ENCODE measurements around the gene MSX2. TPM values are rescaled to one million over a fixed set of nuclear protein-coding genes. Genes with fewer than 3 reads are reported as not detected.
A peak's percentile ranks its signal among the peaks of the same experiment; 100 is the strongest.

MSX2 gene
- total and polyA plus RNA-seq, 2 of the 8 experiments (the other 6 are each of a cell fraction or from before 2014, with no cell fraction given) = 0.24 to 0.47 TPM

- Histone ChIP-seq H3K56ac (replicated peaks; ENCODE audit: insufficient read length, low read depth, low read length) (no peak overlapping the region), H3K18ac (ENCODE audit: extremely low read depth, low read length) (no peak overlapping the region), H3K79me1 (ENCODE audit: low read depth, low read length) (no peaks in the 10 kb centered on the region), H3K79me2 (ENCODE audit: control insufficient read depth in 1 of 2, insufficient read depth in 2 of 2, low read length in 2 of 2) (no peaks in the 10 kb centered on the region), H2BK120ac (replicated peaks; ENCODE audit: low read depth, low read length) (no peak overlapping the region), H3K9me3 (ENCODE audit: insufficient read depth in 2 of 2, low read depth in 1 of 2, low read length in 1 of 2) (no peaks in the 10 kb centered on the region), H3K4me1 (replicated peaks in 1 of 4; ENCODE audit: control insufficient read depth in 3 of 4, insufficient read depth in 4 of 4, low read length in 3 of 4) (peaks cover 9 to 26% (median 16%) of the 10 kb centered on the region in 4 experiments), H2AK5ac (ENCODE audit: low read depth, low read length) (no peak overlapping the region), H3K14ac (ENCODE audit: insufficient read length) (no peak overlapping the region), H3K23me2 (ENCODE audit: low read depth, low read length) (peaks cover 21% of the 10 kb centered on the region), H2BK15ac (ENCODE audit: low read length) (peak overlapping the region; percentile 81; the same call in 1 of the 2 replicates), H3K23ac (ENCODE audit: insufficient read length) (no peak overlapping the region), H4K91ac (replicated peaks; ENCODE audit: insufficient read length, low read length) (peak overlapping the region; percentile 51), H4K5ac (ENCODE audit: insufficient read length, low read depth, low read length) (no peak overlapping the region), H2BK12ac (ENCODE audit: low read depth, low read length) (0 out of 2 replicates have a peak overlapping the region, but pooled peaks have one; percentile 50), H2BK5ac (ENCODE audit: low read depth, low read length) (no peak overlapping the region), H3K4ac (replicated peaks; ENCODE audit: insufficient read length, low read depth, low read length) (no peak overlapping the region), H3K27ac (ENCODE audit: low read depth, low read length) (no peak overlapping the region), H4K8ac (ENCODE audit: extremely low read depth, insufficient read depth, low read length) (no peak overlapping the region), H3K4me2 (ENCODE audit: insufficient read depth in 1 of 2, low read depth in 2 of 2, low read length in 2 of 2) (peak overlapping the region; percentile 81 to 92), H2BK20ac (ENCODE audit: low read length) (no peak overlapping the region), H3K4me3 (ENCODE audit: extremely low read depth in 1 of 4, insufficient read depth in 2 of 4, low read depth in 3 of 4, low read length in 4 of 4) (peak overlapping the region; percentile 38 to 69 (median 56)), H3K9ac (replicated peaks in 1 of 4; ENCODE audit: extremely low read depth in 1 of 4, low read depth in 3 of 4, low read length in 3 of 4) (no peak overlapping the region), H4K20me1 (replicated peaks in 1 of 2; ENCODE audit: control insufficient read depth in 1 of 2, insufficient read depth in 2 of 2, low read length in 2 of 2) (peaks cover 22 to 23% of the 10 kb centered on the region in 2 experiments), H3K27me3 (replicated peaks in 1 of 4; ENCODE audit: control insufficient read depth in 3 of 4, extremely low read depth in 1 of 4, insufficient read depth in 3 of 4, low read length in 3 of 4) (peaks cover 82 to 97% (median 91%) of the 10 kb centered on the region in 4 experiments), H3K36me3 (ENCODE audit: control insufficient read depth in 2 of 4, insufficient read depth in 4 of 4, low read length in 3 of 4) (no peaks in the 10 kb centered on the region), H2AFZ (ENCODE audit: low read length) (0 out of 2 replicates have a peak overlapping the region, but pooled peaks have one; percentile 38)
- TF ChIP-seq CHD1 (IDR thresholded peaks at IDR 0.05; ENCODE audit: low read depth, low read length) (no peak), BRCA1 (IDR thresholded peaks at IDR 0.05; ENCODE audit: low read depth, low read length) (no peak), EGR1 (IDR thresholded peaks at IDR 0.05; ENCODE audit: borderline replicate concordance, low read depth, low read length) (no peak), SUZ12 (IDR thresholded peaks at IDR 0.05; ENCODE audit: low read length) (peak; percentile 97), CHD2 (IDR thresholded peaks at IDR 0.05; ENCODE audit: low read length) (no peak), RNF2 (IDR thresholded peaks at IDR 0.05; ENCODE audit: borderline replicate concordance, low read depth, low read length, missing control alignments, poor library complexity, severe bottlenecking) (peak; percentile 98), ATF3 (IDR thresholded peaks at IDR 0.05; ENCODE audit: insufficient read depth, low read depth, low read length) (no peak), SAP30 (IDR thresholded peaks at IDR 0.05; ENCODE audit: insufficient read depth, insufficient replicate concordance, low read length) (no peak), POLR2A (IDR thresholded peaks at IDR 0.05; ENCODE audit: control extremely low read depth in 1 of 2, low read depth in 2 of 2, low read length in 2 of 2) (no peak), CBX8 (IDR thresholded peaks at IDR 0.05; ENCODE audit: borderline replicate concordance, low read depth, low read length) (peak; percentile 83; the same call in 1 of the 2 replicates), ASH2L (IDR thresholded peaks at IDR 0.05; ENCODE audit: low read length) (peak; percentile 70), EZH2 (IDR thresholded peaks at IDR 0.05; ENCODE audit: low read depth, low read length, severe bottlenecking) (peak; percentile 97)
- WGBS, 2 experiments (ENCODE audit: extremely low coverage in 1 of 2, insufficient coverage in 1 of 2, insufficient read length in 1 of 2, insufficient replicate concordance in 2 of 2, low coverage in 1 of 2, low lambda C conversion rate in 2 of 2, missing lambda C conversion rate in 1 of 2) = 4% methylated on average over 30 of the region's 30 CpGs; no CpG with 5 or more reads in 1 of the 2 experiments
- FAIRE-seq (no peak), DNase-seq (ENCODE audit: low read depth in 1 of 2, low spot score in 2 of 2) (no peak)
- ChIA-PET CTCF (ENCODE audit: partially characterized antibody) (interaction anchor here (0.7 to 0.9 kb wide), 4 partner anchors 12 to 323 kb away, joined by 3 to 4 read pairs (median 3); no protein-coding TSS in a partner anchor), POLR2A (ENCODE audit: partially characterized antibody) (no interaction called here)
Observed at GRCh38 chr5:174725261-174725990, 1.0 kb downstream of the MSX2 start.
